LoVo (cell line): Measurements from ENCODE around the gene TBC1D5.
"Not testable (repeated sequence)": the region's sequence is repeated elsewhere in the genome, so short reads cannot be mapped to it uniquely, and the experiment has no call there.

Experiments
- DNase-seq: peaks from one replicate; pipeline ENCODE4 v3.0.0-alpha.2; 2016; ENCODE audit warnings: low spot score

The TBC1D5 gene

GRCh38 chr3:17356585-17356984 lies 385.8 kb downstream of the TBC1D5 start:
- no peak for DNase-seq

- DNase-seq = no peak
Measured at GRCh38 chr3:17355591-17355990, 386.8 kb downstream of the TBC1D5 start.

GRCh38 chr3:17354341-17354740 lies 388.1 kb downstream of the TBC1D5 start:
- no peak for DNase-seq

GRCh38 chr3:17352620-17353019 lies 389.8 kb downstream of the TBC1D5 start:
- DNase-seq = no peak

- DNase-seq = not testable (repeated sequence)
Measured at GRCh38 chr3:17351193-17351592, 391.2 kb downstream of the TBC1D5 start.

GRCh38 chr3:17349093-17349492 lies 393.3 kb downstream of the TBC1D5 start:
- no peak for DNase-seq

- no peak for DNase-seq
Measured at GRCh38 chr3:17342119-17342518, 400.3 kb downstream of the TBC1D5 start.

- DNase-seq = no peak
Measured at GRCh38 chr3:17340693-17341092, 401.7 kb downstream of the TBC1D5 start.

GRCh38 chr3:17340261-17340660 lies 402.2 kb downstream of the TBC1D5 start:
- no peak for DNase-seq

- DNase-seq = no peak
Measured at GRCh38 chr3:17339132-17339575, 403.3 kb downstream of the TBC1D5 start.

GRCh38 chr3:17336291-17336690 lies 406.1 kb downstream of the TBC1D5 start:
- DNase-seq = no peak

GRCh38 chr3:17333893-17334292 lies 408.5 kb downstream of the TBC1D5 start:
- DNase-seq = no peak

GRCh38 chr3:17333446-17333845 lies 409.0 kb downstream of the TBC1D5 start:
- DNase-seq = no peak

- no peak for DNase-seq
Measured at GRCh38 chr3:17330660-17331059, 411.8 kb downstream of the TBC1D5 start.

GRCh38 chr3:17329927-17330326 lies 412.5 kb downstream of the TBC1D5 start:
- DNase-seq = no peak

GRCh38 chr3:17322106-17322793 lies 420.2 kb downstream of the TBC1D5 start:
- no peak for DNase-seq

- DNase-seq = no peak
Measured at GRCh38 chr3:17320266-17320665, 422.2 kb downstream of the TBC1D5 start.

- DNase-seq = no peak
Measured at GRCh38 chr3:17315897-17316296, 426.5 kb downstream of the TBC1D5 start.

- DNase-seq = no peak
Measured at GRCh38 chr3:17314171-17314570, 428.3 kb downstream of the TBC1D5 start.

- no peak for DNase-seq
Measured at GRCh38 chr3:17313746-17314145, 428.7 kb downstream of the TBC1D5 start.

- no peak for DNase-seq
Measured at GRCh38 chr3:17310983-17311382, 431.4 kb downstream of the TBC1D5 start.

- DNase-seq = no peak
Measured at GRCh38 chr3:17307887-17308286, 434.5 kb downstream of the TBC1D5 start.

- no peak for DNase-seq
Measured at GRCh38 chr3:17307482-17307881, 434.9 kb downstream of the TBC1D5 start.

- no peak for DNase-seq
Measured at GRCh38 chr3:17304969-17305368, 437.5 kb downstream of the TBC1D5 start.
